HG02981 (cell line): ENCODE measurements around the gene UBXN1.
"Not testable (repeated sequence)": the region's sequence is repeated elsewhere in the genome, so short reads cannot be mapped to it uniquely, and the experiment has no call there.

Experiments used
- ATAC-seq: cut with Tn5 transposase; IDR thresholded peaks from one replicate; pipeline ENCODE4 v1.9.1; 2021; ENCODE audit warnings: mild to moderate bottlenecking, moderate library complexity; ENCODE audit not compliant: unreplicated experiment

The UBXN1 gene

GRCh38 chr11:62673196-62673525 lies 5.7 kb downstream of the UBXN1 start:
- no peak for ATAC-seq

- ATAC-seq: peak; percentile 78
Observed at GRCh38 chr11:62671608-62672389, 7.1 kb downstream of the UBXN1 start, which contains the start of the genes LBHD1 and UQCC3. LBHD1 (minus strand) TSS chr11:62672267; CDS start chr11:62670031, 2,236 bp downstream. UQCC3 (plus strand) TSS chr11:62671673; CDS start chr11:62671746, 73 bp downstream.

- peak; percentile 3 for ATAC-seq
Observed at GRCh38 chr11:62671236-62671607, 7.7 kb downstream of the UBXN1 start.

DNA sequence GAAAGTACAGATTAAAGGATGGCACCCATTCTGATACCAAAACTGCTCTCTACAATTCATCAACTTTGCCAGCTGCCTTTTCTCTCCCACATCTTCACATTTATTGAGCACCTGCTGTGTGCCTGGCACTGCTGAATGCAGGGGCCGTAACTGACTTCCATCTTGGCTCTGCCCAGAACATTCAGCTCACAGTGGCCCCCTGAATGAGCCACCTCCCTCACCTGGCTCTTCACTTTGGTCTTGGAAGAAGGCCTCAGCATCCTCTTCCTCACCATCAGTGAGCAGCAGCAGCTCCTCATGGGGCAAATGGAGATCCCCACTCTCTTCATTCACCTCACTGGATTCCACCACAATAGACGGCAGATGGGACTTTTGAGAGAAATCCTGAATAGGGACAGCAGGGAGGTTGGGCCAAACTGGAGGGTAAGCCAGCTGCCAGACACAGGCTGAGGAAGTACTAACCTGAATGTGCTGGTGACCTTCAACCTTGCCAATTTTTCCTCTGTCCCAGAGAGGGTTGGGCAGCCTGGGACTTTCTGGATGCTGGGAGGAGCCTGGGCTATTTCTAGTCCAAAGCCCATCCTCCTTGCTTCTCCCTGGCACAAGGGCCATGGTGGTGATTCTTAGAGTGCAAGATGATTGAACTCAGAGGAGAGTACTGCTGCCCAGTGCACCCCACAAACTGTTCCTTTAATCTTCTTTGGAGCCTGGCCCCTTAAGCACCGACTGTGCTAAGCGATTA lies 9.3 kb downstream of the UBXN1 start:
- ATAC-seq: no peak

DNA sequence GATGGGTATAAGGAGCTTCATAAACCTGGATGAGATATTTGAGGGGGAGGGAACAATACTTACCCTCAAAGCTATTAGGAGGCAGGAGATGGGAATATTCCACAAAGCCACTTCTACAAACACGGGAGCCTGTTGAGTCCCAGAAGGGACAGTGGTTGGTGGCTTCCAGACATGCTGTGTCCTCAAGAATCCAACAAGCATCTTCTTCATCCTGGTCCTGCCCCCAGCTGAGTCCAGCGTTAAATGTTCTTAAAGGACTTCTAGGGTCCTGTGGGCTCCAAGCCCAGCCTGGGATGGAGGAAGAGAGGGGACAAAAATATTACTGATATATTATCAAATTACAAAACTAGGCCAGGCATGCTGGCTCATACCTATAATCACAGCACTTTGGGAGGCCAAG lies 11.4 kb downstream of the UBXN1 start:
- ATAC-seq: no peak

- ATAC-seq: no peak
Observed at GRCh38 chr11:62666259-62666926, 12.5 kb downstream of the UBXN1 start.

GRCh38 chr11:62665599-62666258 lies 13.1 kb downstream of the UBXN1 start:
- peak; percentile 22 for ATAC-seq

DNA sequence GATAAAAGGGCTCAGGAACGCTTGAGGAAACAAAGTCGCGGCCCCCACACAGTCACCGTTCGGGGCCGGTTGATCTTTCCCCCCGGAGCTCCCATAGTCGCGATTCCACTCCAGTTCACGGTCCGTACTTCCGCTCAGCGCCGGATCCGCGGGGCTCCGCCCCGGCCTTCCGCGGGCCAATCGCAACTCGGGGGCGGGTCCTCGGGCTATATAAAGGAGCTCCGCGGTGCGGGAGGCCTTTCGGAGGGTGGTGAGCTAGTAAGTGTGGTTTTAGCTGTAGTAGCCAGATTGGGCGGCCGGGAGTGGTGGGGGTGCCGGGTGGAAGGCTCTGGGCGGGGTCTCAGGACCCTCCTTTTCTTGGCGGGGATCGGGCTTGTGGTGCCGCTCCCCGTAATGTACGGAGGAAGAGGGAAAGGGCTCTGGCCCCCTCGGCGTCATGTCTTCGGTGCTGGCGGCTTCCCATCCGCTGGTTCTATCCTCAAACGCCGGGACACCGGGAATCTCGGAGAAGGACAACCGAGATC lies 13.7 kb downstream of the UBXN1 start, which contains the start of the genes C11orf98 and CSKMT:
Gene C11orf98 (minus strand): TSS at position 136 of the 524 bp plus-strand sequence. CDS start 41 bp downstream, at position 95.
Gene CSKMT (plus strand): TSS at position 238 of the 524 bp plus-strand sequence. CDS start 568 bp downstream, outside the sequence.
- peak; percentile 86 for ATAC-seq

- peak; percentile 15 for ATAC-seq
Observed at GRCh38 chr11:62664405-62665074, 14.3 kb downstream of the UBXN1 start.

DNA sequence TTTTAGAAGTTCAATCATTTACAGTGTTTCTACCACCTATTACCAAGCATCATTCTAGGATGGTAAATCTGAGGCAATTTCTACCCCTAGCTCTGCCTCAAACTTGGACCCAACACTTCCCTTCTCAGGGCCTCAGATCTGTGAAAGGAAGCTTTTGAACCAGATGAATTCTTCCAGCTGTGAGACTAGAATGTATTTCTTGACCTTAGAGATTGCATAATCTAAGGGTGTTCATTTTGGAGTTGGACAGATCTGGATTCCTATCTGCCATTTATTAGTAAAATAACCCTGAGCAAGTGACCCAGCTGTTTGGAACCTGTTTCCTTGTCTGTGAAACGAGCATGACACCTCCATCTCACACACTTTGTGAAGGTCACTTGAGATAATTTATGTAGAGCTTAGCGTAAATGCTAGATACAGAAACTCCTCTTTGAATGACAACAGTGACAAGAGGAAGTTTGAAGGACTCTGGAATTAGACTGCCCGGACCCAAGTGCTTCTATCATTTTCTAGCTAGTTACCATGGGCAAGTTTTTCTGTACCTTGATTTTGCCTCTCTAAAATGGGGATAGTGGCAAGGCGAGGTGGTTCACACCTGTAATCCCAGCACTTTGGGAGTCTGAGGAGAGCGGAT lies 22.0 kb downstream of the UBXN1 start:
- no peak for ATAC-seq

DNA sequence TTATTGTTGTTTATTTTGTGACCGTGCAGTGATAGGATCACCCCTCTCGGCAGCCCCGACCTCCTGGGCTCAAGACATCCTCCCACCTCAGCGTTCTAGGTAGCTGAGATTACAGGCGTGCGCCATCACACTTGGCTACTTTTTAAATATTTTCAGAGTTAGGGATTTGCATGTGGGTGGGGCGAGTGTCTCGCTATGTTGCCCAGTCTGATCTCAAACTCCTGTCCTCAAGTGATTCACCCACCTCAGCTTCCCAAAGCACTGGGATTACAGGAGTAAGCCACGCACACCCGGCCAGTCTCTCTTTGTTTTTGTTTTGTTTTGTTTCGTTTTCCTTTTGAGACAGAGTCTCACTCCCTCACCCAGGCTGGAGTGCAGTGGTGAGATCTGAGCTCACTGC lies 24.6 kb downstream of the UBXN1 start:
- no peak for ATAC-seq

GRCh38 chr11:62652161-62653006 lies 26.5 kb downstream of the UBXN1 start:
- ATAC-seq: no peak

GRCh38 chr11:62650283-62650682 lies 28.6 kb downstream of the UBXN1 start:
- ATAC-seq: not testable (repeated sequence)

GRCh38 chr11:62649486-62649885 lies 29.4 kb downstream of the UBXN1 start:
- ATAC-seq: no peak

DNA sequence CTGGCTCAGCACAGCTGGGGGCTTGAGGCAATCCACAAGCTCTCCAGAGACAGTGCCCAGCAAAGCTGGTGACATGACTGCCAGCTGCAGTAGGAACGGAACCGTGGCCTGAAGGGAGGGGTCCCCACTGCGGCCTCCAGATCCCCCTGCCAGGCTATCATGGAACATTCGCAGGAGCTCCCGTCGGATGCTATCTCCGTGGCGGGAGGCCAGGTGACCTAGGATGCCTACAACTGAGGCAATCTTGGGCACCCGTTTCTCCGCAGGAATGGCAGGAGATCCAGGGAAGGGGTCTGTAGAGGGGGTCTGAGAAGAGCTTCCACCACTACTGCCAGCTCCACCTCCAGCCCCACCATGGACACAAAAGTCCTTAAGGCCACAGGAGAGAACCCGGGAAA lies 29.9 kb downstream of the UBXN1 start:
- no peak for ATAC-seq

DNA sequence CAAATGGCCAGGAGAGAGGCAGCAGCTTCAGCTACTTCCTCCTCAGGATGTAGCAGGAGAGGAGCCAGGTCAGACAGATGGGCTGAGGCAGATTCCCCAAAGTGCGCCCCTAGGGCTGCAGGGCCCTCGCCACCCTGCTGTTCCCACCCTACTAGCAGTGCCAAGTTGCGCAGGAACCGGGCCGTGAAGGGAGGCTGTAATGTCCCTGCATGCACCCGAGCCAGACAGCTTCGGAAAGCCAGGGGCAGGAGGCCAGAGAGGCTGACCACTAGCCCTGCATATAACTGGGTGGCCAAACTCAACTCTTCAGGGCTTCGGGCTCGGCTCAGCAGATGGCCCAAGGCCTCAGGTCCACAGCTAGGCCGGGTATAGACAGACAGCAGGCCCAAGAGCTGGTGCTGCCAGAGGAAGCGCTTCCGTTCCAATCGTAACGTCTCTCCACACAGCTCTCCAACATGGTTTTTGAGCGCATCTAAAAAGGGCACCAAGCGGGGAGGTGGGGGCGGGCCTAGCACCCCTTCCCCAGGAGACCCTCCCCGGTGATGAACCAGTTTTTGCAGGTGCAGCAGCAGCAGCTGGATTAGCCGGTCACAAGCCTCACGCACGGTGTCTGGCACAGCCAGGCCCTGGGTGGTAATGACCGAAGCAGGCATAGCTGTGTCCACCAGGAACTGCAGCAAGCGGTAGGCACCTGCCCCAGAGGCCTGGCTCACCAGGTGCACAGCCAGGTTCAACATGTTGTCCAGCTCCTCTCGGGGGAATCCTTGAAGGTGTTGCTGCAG lies 30.5 kb downstream of the UBXN1 start:
- no peak for ATAC-seq

GRCh38 chr11:62647609-62648005 lies 31.3 kb downstream of the UBXN1 start:
- ATAC-seq: no peak
